RWPE2 (cell line): Measurements from ENCODE around the gene MGRN1.

ENCODE experiments used
- ATAC-seq: fragments of 200-7000 bp; cut with Tn5 transposase; 3 replicates; pipeline ENCODE4 v1.9.1; 2021; ENCODE audit warnings: low read depth
- DNase-seq: peaks from one replicate; pipeline ENCODE4 v3.0.0-alpha.2; 2020; ENCODE audit warnings: low spot score
- H3K27ac ChIP-seq: fragments of 450-650 bp; 2 replicates; pipeline ENCODE4 v1.5.1; 2017; ENCODE audit warnings: mild to moderate bottlenecking; ENCODE audit not compliant: poor library complexity, severe bottlenecking
- H3K27me3 ChIP-seq: fragments of 250-450 bp; sonication (Bioruptor Pico); 2 replicates; pipeline ENCODE4 v1.5.1; 2021; ENCODE audit warnings: mild to moderate bottlenecking, moderate library complexity; ENCODE audit not compliant: insufficient read depth, poor library complexity, severe bottlenecking
- H3K36me3 ChIP-seq: fragments of 250-450 bp; sonication (Bioruptor Pico); 2 replicates; pipeline ENCODE4 v1.5.1; 2020; ENCODE audit warnings: low read depth, mild to moderate bottlenecking, moderate library complexity
- H3K4me1 ChIP-seq: fragments of 250-450 bp; sonication (Bioruptor Pico); 2 replicates; pipeline ENCODE4 v1.5.1; 2021; ENCODE audit warnings: mild to moderate bottlenecking, moderate library complexity; ENCODE audit not compliant: insufficient read depth, poor library complexity, severe bottlenecking
- H3K4me3 ChIP-seq: fragments of 250-450 bp; sonication (Bioruptor Pico); 2 replicates; pipeline ENCODE4 v1.5.1; 2021; ENCODE audit warnings: mild to moderate bottlenecking, moderate library complexity; ENCODE audit not compliant: severe bottlenecking
- H3K9me3 ChIP-seq: fragments of 250-450 bp; sonication (Bioruptor Pico); 2 replicates; pipeline ENCODE4 v1.5.1; 2021; ENCODE audit warnings: mild to moderate bottlenecking, moderate library complexity; ENCODE audit not compliant: severe bottlenecking
- TF ChIP-seq, protein P1 (sequence below): fragments of 450-650 bp; IDR thresholded peaks from one replicate; pipeline ENCODE4 v1.5.1; 2017; ENCODE audit warnings: mild to moderate bottlenecking, moderate library complexity; ENCODE audit not compliant: poor library complexity, severe bottlenecking

The MGRN1 gene

GRCh38 chr16:4654964-4655590, 30.5 kb downstream of the MGRN1 start:
- no peak overlapping the region for H3K4me3 ChIP-seq
- H3K27ac ChIP-seq, result no peak overlapping the region
- no peaks in the 10 kb centered on the region for H3K4me1 ChIP-seq
- TF ChIP-seq, protein P1, sequence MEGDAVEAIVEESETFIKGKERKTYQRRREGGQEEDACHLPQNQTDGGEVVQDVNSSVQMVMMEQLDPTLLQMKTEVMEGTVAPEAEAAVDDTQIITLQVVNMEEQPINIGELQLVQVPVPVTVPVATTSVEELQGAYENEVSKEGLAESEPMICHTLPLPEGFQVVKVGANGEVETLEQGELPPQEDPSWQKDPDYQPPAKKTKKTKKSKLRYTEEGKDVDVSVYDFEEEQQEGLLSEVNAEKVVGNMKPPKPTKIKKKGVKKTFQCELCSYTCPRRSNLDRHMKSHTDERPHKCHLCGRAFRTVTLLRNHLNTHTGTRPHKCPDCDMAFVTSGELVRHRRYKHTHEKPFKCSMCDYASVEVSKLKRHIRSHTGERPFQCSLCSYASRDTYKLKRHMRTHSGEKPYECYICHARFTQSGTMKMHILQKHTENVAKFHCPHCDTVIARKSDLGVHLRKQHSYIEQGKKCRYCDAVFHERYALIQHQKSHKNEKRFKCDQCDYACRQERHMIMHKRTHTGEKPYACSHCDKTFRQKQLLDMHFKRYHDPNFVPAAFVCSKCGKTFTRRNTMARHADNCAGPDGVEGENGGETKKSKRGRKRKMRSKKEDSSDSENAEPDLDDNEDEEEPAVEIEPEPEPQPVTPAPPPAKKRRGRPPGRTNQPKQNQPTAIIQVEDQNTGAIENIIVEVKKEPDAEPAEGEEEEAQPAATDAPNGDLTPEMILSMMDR, result no peak
- no peaks in the 10 kb centered on the region for H3K9me3 ChIP-seq
- no peak for ATAC-seq
- no peaks in the 10 kb centered on the region for H3K27me3 ChIP-seq
- DNase-seq, result no peak
- H3K36me3 ChIP-seq, result peaks cover 52% of the 10 kb centered on the region

- TF ChIP-seq, protein P1, result no peak
- no peak for DNase-seq
- Histone ChIP-seq H3K27ac (no peak overlapping the region), H3K36me3 (peaks cover 45% of the 10 kb centered on the region), H3K9me3 (no peaks in the 10 kb centered on the region), H3K27me3 (no peaks in the 10 kb centered on the region), H3K4me3 (no peak overlapping the region), H3K4me1 (no peaks in the 10 kb centered on the region)
- no peak for ATAC-seq
Measured at GRCh38 chr16:4655801-4656200, 31.2 kb downstream of the MGRN1 start.

DNA sequence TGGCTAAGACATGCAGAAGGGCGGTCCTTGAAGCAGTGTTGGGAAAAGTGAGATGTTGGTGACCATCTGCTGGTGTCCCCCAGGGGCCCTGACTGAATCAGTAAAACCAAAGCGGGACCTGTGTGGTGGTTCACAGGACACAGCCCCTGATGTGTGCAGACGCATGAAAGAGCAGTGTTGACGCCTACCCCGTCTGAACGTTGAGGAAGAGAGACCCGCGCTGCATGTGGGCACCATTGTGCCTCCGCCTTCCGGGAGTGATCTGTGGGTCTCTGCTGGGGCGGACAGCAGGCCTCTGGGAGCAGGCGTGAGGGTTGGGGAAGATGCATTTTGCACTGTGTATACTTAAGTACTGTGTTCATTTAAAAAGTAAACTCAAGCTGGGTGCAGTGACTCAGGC, 31.6 kb downstream of the MGRN1 start:
- H3K36me3 ChIP-seq, result peaks cover 41% of the 10 kb centered on the region
- DNase-seq, result no peak
- no peaks in the 10 kb centered on the region for H3K4me1 ChIP-seq
- H3K27ac ChIP-seq, result no peak overlapping the region
- TF ChIP-seq, protein P1, result no peak
- H3K9me3 ChIP-seq, result no peaks in the 10 kb centered on the region
- no peak overlapping the region for H3K4me3 ChIP-seq
- H3K27me3 ChIP-seq, result no peaks in the 10 kb centered on the region
- ATAC-seq, result no peak

- no peaks in the 10 kb centered on the region for H3K4me1 ChIP-seq
- no peak for ATAC-seq
- H3K36me3 ChIP-seq, result peaks cover 36% of the 10 kb centered on the region
- no peaks in the 10 kb centered on the region for H3K9me3 ChIP-seq
- no peak for DNase-seq
- no peaks in the 10 kb centered on the region for H3K27me3 ChIP-seq
- H3K27ac ChIP-seq, result no peak overlapping the region
- no peak overlapping the region for H3K4me3 ChIP-seq
- TF ChIP-seq, protein P1, result no peak
Measured at GRCh38 chr16:4656695-4657686, 32.4 kb downstream of the MGRN1 start.
